Stimulated activated CD4-positive, alpha-beta T cell treated with anti-CD3 and anti-CD28 coated beads, Interleukin-12 subunit alpha, Interleukin-12 subunit beta, amount 100 ng/mL, for 24 hours (primary cell): ENCODE data around the gene SAMD11.

ENCODE experiments used
- DNase-seq, 2 experiments: peaks; one replicate each; pipeline ENCODE4 v3.0.0-alpha.2; 2020; ENCODE audit warnings: low read depth in 2 of 2

Gene SAMD11

GRCh38 chr1:917466-918091 lies 6.1 kb upstream of the SAMD11 start:
- DNase-seq: no peak

- no peak for DNase-seq
These were observed 5.4 kb upstream of the SAMD11 start for GRCh38 chr1:918353-918752.

- DNase-seq: no peak
These were observed 4.9 kb upstream of the SAMD11 start for GRCh38 chr1:918843-919242.

- DNase-seq: no peak
These were observed 4.4 kb upstream of the SAMD11 start for GRCh38 chr1:919271-919872.

GRCh38 chr1:920010-920409 lies 3.7 kb upstream of the SAMD11 start:
- no peak for DNase-seq

- DNase-seq: no peak
These were observed 3.2 kb upstream of the SAMD11 start for GRCh38 chr1:920521-920920.

GRCh38 chr1:921011-921837 lies 2.5 kb upstream of the SAMD11 start:
- DNase-seq: no peak

- no peak for DNase-seq
These were observed 400 bp downstream of the SAMD11 start for GRCh38 chr1:923991-924655.

GRCh38 chr1:924656-925560 lies 1.2 kb downstream of the SAMD11 start:
- no peak for DNase-seq

GRCh38 chr1:925561-926421 lies 2.1 kb downstream of the SAMD11 start:
- DNase-seq: no peak

- DNase-seq: no peak
These were observed 3.5 kb downstream of the SAMD11 start for GRCh38 chr1:927234-927633.

GRCh38 chr1:927748-928147 lies 4.0 kb downstream of the SAMD11 start:
- no peak for DNase-seq

- DNase-seq: no peak
These were observed 5.3 kb downstream of the SAMD11 start for GRCh38 chr1:928825-929661.

GRCh38 chr1:929712-930632 lies 6.2 kb downstream of the SAMD11 start:
- no peak for DNase-seq

- DNase-seq: no peak
These were observed 7.0 kb downstream of the SAMD11 start for GRCh38 chr1:930633-931138.

GRCh38 chr1:931380-932172 lies 7.9 kb downstream of the SAMD11 start:
- DNase-seq: no peak

- no peak for DNase-seq
These were observed 8.4 kb downstream of the SAMD11 start for GRCh38 chr1:932173-932510.
